Gastroesophageal sphincter (tissue), 3 donors: ENCODE measurements around the gene ZSCAN5A.
"Not testable (repeated sequence)": the region's sequence is repeated elsewhere in the genome, so short reads cannot be mapped to it uniquely, and the experiment has no call there.

Source experiments
- EP300 ChIP-seq: sonication (generic); formaldehyde crosslinking; IDR thresholded peaks from one replicate; pipeline ENCODE4 v1.6.1; 2017; ENCODE audit warnings: antibody characterized with exemption, mild to moderate bottlenecking
- POLR2A ChIP-seq, 2 donors: fragments of 450-650 bp; IDR thresholded peaks; one replicate each; pipeline ENCODE4 v1.6.1; 2017; ENCODE audit warnings: antibody characterized with exemption in 2 of 2, mild to moderate bottlenecking in 2 of 2, moderate library complexity in 1 of 2
- POLR2AphosphoS5 ChIP-seq: sonication (generic); formaldehyde crosslinking; IDR thresholded peaks from one replicate; pipeline ENCODE4 v1.6.1; 2017; ENCODE audit warnings: antibody characterized with exemption
- TF ChIP-seq, protein P1 (sequence below), 4 experiments: fragments of 200-600 bp in 2 of 4; fragments of 450-650 bp in 2 of 4; sonication (generic) in 1 of 4; IDR thresholded peaks; one replicate each; pipeline ENCODE4 v1.5.1; 2017 to 2019; ENCODE audit warnings: antibody characterized with exemption in 4 of 4, mild to moderate bottlenecking in 2 of 4, moderate library complexity in 2 of 4

DNA sequence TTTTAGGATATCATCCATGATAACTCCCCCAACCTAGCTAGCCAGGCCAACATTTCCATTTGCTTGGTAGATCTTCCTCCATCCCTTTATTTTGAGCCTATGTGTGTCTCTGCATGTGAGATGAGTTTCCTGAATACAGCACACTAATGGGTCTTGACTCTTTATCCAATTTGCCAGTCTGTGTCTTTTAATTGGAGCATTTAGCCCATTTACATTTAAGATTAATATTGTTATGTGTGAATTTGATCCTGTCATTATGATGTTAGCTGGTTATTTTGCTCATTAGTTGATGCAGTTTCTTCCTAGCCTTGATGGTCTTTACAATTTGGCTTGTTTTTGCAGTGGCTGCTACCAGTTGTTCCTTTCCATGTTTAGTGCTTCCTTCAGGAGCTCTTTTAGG lies 20.7 kb upstream of the ZSCAN5A start:
- TF ChIP-seq, protein P1, sequence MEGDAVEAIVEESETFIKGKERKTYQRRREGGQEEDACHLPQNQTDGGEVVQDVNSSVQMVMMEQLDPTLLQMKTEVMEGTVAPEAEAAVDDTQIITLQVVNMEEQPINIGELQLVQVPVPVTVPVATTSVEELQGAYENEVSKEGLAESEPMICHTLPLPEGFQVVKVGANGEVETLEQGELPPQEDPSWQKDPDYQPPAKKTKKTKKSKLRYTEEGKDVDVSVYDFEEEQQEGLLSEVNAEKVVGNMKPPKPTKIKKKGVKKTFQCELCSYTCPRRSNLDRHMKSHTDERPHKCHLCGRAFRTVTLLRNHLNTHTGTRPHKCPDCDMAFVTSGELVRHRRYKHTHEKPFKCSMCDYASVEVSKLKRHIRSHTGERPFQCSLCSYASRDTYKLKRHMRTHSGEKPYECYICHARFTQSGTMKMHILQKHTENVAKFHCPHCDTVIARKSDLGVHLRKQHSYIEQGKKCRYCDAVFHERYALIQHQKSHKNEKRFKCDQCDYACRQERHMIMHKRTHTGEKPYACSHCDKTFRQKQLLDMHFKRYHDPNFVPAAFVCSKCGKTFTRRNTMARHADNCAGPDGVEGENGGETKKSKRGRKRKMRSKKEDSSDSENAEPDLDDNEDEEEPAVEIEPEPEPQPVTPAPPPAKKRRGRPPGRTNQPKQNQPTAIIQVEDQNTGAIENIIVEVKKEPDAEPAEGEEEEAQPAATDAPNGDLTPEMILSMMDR (IDR thresholded peaks at IDR 0.05): not testable (repeated sequence)
- TF ChIP-seq POLR2A (IDR thresholded peaks at IDR 0.05); EP300; POLR2AphosphoS5: not testable (repeated sequence)
